PC-3 (cell line): ENCODE data around the gene MMP27. TPM values are rescaled to one million over a fixed set of nuclear protein-coding genes. Genes with fewer than 3 reads are reported as not detected.
"Not testable (repeated sequence)": the region's sequence is repeated elsewhere in the genome, so short reads cannot be mapped to it uniquely, and the experiment has no call there.

Source experiments
- ATAC-seq: fragments of 200-7000 bp; cut with Tn5 transposase; 2 replicates; pipeline ENCODE4 v1.9.1; 2020; ENCODE audit warnings: mild to moderate bottlenecking, moderate library complexity
- BruUV-seq: library from RNA; stranded (reverse); fragments of 400-500 nt; replicated peaks from 2 replicates; lab custom pipeline; 2021; lab: Mats Ljungman, UMichigan
- CTCF ChIA-PET: fragments of 300-600 bp; sonication (Branson Sonifier 250); formaldehyde crosslinking; loops from one replicate; lab custom pipeline; 2022; ENCODE audit warnings: antibody characterized with exemption; lab: Charles Lee
- POLR2A ChIA-PET: fragments of 300-600 bp; sonication (Branson Sonifier 250); formaldehyde crosslinking; loops from one replicate; lab custom pipeline; 2022; ENCODE audit warnings: antibody characterized with exemption; ENCODE audit not compliant: unreplicated experiment; lab: Charles Lee
- DNase-seq: peaks from one replicate; pipeline ENCODE4 v3.0.0-alpha.2; 2015
- H2AFZ ChIP-seq: fragments of 300-600 bp; sonication (generic); 2 replicates; pipeline ENCODE4 v1.6.0; 2016; ENCODE audit warnings: antibody characterized with exemption, low read length
- H3F3A ChIP-seq: fragments of 300-600 bp; sonication (generic); one replicate; pipeline ENCODE4 v1.6.0; 2017; ENCODE audit warnings: antibody characterized with exemption, low read length, control low read depth, mild to moderate bottlenecking; ENCODE audit not compliant: unreplicated experiment
- H3K27ac ChIP-seq: fragments of 300-600 bp; sonication (generic); 2 replicates; pipeline ENCODE4 v1.5.1; 2016; ENCODE audit warnings: mild to moderate bottlenecking, low read length
- H3K27me3 ChIP-seq: fragments of 300-600 bp; sonication (generic); 2 replicates; pipeline ENCODE4 v1.6.1; 2016; ENCODE audit warnings: low read length, mixed read lengths
- H3K36me3 ChIP-seq: fragments of 300-600 bp; sonication (generic); 2 replicates; pipeline ENCODE4 v1.6.1; 2016; ENCODE audit warnings: low read depth, mixed run types, low read length, mixed read lengths
- H3K4me1 ChIP-seq: fragments of 300-600 bp; sonication (generic); 2 replicates; pipeline ENCODE4 v1.5.1; 2016; ENCODE audit warnings: low read length; ENCODE audit not compliant: insufficient read depth
- H3K4me2 ChIP-seq: fragments of 300-600 bp; sonication (generic); 2 replicates; pipeline ENCODE4 v1.6.0; 2016; ENCODE audit warnings: low read length
- H3K4me3 ChIP-seq: fragments of 300-600 bp; sonication (generic); 2 replicates; pipeline ENCODE4 v1.5.1; 2016; ENCODE audit warnings: mild to moderate bottlenecking, low read length, mixed read lengths
- H3K79me2 ChIP-seq: fragments of 300-600 bp; sonication (generic); 2 replicates; pipeline ENCODE4 v1.6.1; 2017; ENCODE audit warnings: low read length, mixed read lengths
- H3K9ac ChIP-seq: fragments of 300-600 bp; sonication (generic); 2 replicates; pipeline ENCODE4 v1.6.0; 2016; ENCODE audit warnings: mild to moderate bottlenecking, low read length
- H3K9me2 ChIP-seq: fragments of 300-600 bp; sonication (generic); replicated peaks from 2 replicates; pipeline ENCODE4 v1.6.1; 2016; ENCODE audit warnings: mixed run types, low read length, mixed read lengths
- H3K9me3 ChIP-seq: fragments of 300-600 bp; sonication (generic); 2 replicates; pipeline ENCODE4 v1.6.1; 2016; ENCODE audit warnings: low read length, mixed read lengths
- H4K20me1 ChIP-seq: fragments of 300-600 bp; sonication (generic); 2 replicates; pipeline ENCODE4 v1.6.1; 2016; ENCODE audit warnings: low read length, mixed read lengths
- CTCF ChIP-seq: fragments of 300-600 bp; sonication (generic); conservative IDR thresholded peaks from 2 replicates; pipeline ENCODE4 v1.5.1; 2017; ENCODE audit warnings: antibody characterized with exemption, low read depth, mild to moderate bottlenecking, low read length
- EZH2 ChIP-seq: fragments of 300-600 bp; sonication (generic); IDR thresholded peaks from one replicate; pipeline ENCODE4 v1.6.1; 2017; ENCODE audit warnings: antibody characterized with exemption, mild to moderate bottlenecking, low read length; ENCODE audit not compliant: unreplicated experiment
- EZH2phosphoT487 ChIP-seq: fragments of 300-600 bp; sonication (generic); IDR thresholded peaks from 2 replicates; pipeline ENCODE4 v1.6.1; 2018; ENCODE audit warnings: mild to moderate bottlenecking, antibody characterized with exemption, low read length, borderline replicate concordance
- intact Hi-C: fragments of 100-400 bp; cut with micrococcal nuclease; formaldehyde crosslinking; loops from 2 replicates; pipeline ENCODE4 v1.9.0; 2023
- total RNA-seq: library from RNA; depleted of rRNA; stranded (reverse); fragments of >200 nt; gene quantifications from 2 replicates; pipeline ENCODE4 v1.2.3, GENCODE V29; 2014

Gene MMP27
- total RNA-seq, 1 experiment from 2014 or later = not detected

GRCh38 chr11:102749101-102749722 lies 43.6 kb upstream of the MMP27 start:
- intact Hi-C loops = no loop called here
- Histone ChIP-seq H3K36me3 (no peaks in the 10 kb centered on the region), H2AFZ (no peak overlapping the region), H3K27me3 (peaks cover 25% of the 10 kb centered on the region), H4K20me1 (no peaks in the 10 kb centered on the region), H3K27ac (no peak overlapping the region), H3K4me1 (no peaks in the 10 kb centered on the region), H3K9ac (no peak overlapping the region), H3K79me2 (no peaks in the 10 kb centered on the region), H3F3A (no peaks in the 10 kb centered on the region), H3K4me3 (no peak overlapping the region), H3K9me2 (no peaks in the 10 kb centered on the region), H3K4me2 (no peak overlapping the region), H3K9me3 (no peaks in the 10 kb centered on the region)
- BruUV-seq = no TSS peak
- no peak for TF ChIP-seq EZH2phosphoT487
- no peak for TF ChIP-seq CTCF
- TF ChIP-seq EZH2 = no peak
- ChIA-PET POLR2A (interaction anchor here (0.6 kb wide), 1 partner anchor 10 kb away, joined by 12 read pairs; no protein-coding TSS in a partner anchor), CTCF (interaction anchor here (0.7 kb wide), 1 partner anchor 33 kb away, joined by 5 read pairs; no protein-coding TSS in a partner anchor)
- DNase-seq (no peak), ATAC-seq (no peak)

- H3K4me2 ChIP-seq, ATAC-seq, intact Hi-C loops, H2AFZ ChIP-seq, H3K9me3 ChIP-seq, H4K20me1 ChIP-seq, H3K79me2 ChIP-seq, H3K4me3 ChIP-seq, H3K27ac ChIP-seq, DNase-seq, BruUV-seq, H3K9me2 ChIP-seq, H3K4me1 ChIP-seq, H3F3A ChIP-seq, H3K9ac ChIP-seq, POLR2A ChIA-PET, H3K36me3 ChIP-seq, CTCF ChIA-PET: not testable (repeated sequence)
- peaks cover 16% of the 10 kb centered on the region; the same call in 1 of the 2 replicates for H3K27me3 ChIP-seq
Measured at GRCh38 chr11:102746746-102747578, 41.4 kb upstream of the MMP27 start.

DNA sequence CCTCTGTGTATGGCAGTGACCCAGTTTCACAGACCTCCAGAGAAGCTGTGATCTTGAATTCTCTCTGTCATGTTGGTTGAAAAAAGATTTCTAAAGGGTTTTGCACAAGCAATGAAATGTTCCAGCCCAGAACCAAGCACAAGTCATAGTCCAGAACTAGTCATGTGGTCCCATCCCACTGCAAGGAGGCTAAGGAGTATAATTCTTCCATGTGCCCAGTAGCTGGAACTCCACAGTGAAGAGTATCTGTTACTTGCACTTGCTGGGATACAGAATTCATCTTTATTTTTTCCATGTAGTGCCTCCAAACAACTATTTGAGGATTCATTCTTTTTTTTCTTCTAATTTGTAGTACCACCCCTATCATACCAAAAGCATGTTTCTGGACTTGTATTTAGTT lies 29.1 kb upstream of the MMP27 start:
- no peaks in the 10 kb centered on the region for H3K27me3 ChIP-seq
- DNase-seq = peak; percentile 33
- no peaks in the 10 kb centered on the region for H3K79me2 ChIP-seq
- no peak; the same call in 1 of the 2 replicates for TF ChIP-seq CTCF
- no TSS peak for BruUV-seq
- no peak overlapping the region for H2AFZ ChIP-seq
- no peaks in the 10 kb centered on the region for H3K9me2 ChIP-seq
- no peak overlapping the region for H3K9ac ChIP-seq
- no peaks in the 10 kb centered on the region for H4K20me1 ChIP-seq
- no peaks in the 10 kb centered on the region for H3K4me1 ChIP-seq
- no peaks in the 10 kb centered on the region for H3K9me3 ChIP-seq
- no peaks in the 10 kb centered on the region for H3K36me3 ChIP-seq
- no peak overlapping the region for H3K27ac ChIP-seq
- H3K4me2 ChIP-seq = no peak overlapping the region
- no peaks in the 10 kb centered on the region for H3F3A ChIP-seq
- POLR2A ChIA-PET = no interaction called here
- peak; percentile 45; the same call in 1 of the 2 replicates for ATAC-seq
- intact Hi-C loops = loop anchor here (5.0 kb wide), 1 partner anchor 303 kb away; no protein-coding TSS in a partner anchor
- CTCF ChIA-PET = interaction anchor here (1.0 kb wide), 1 partner anchor 180 kb away, joined by 3 read pairs; no protein-coding TSS in a partner anchor
- H3K4me3 ChIP-seq = no peak overlapping the region
